Measurements from ENCODE around the gene CDH8.

Gene CDH8

DNA sequence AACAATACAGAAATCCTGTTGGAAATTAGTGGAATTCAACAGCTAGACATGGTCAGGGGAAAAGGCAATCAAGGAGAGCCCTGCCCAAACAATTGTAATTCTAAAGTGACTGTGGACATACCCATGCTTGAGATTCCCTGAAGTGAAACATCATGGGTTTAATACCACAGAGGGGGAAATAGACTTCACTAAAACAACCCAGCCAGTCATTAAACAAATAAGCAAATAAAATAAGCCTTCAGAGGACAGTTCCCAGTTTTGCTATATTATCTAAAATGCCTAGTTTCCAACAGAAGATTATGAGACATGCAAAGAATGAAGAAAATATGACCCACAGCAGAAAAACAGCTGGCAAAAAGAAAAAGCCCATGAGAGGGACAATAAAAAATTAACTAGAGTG is 376.3 kb downstream of the CDH8 start:
- Histone ChIP-seq H3K9me3 (replicated peaks; ENCODE audit: insufficient read depth, low read length) (no peaks in the 10 kb centered on the region), H3K4me3 (ENCODE audit: low read length) (no peak overlapping the region), H3K79me2 (ENCODE audit: low read length) (no peaks in the 10 kb centered on the region), H3K4me2 (ENCODE audit: low read depth, low read length) (no peak overlapping the region), H3K27me3 (replicated peaks; ENCODE audit: insufficient read depth, low read length) (no peaks in the 10 kb centered on the region), H3K36me3 (replicated peaks; ENCODE audit: insufficient read depth, low read length) (no peaks in the 10 kb centered on the region), H3K4me1 (ENCODE audit: low read length) (no peaks in the 10 kb centered on the region), H3K9me2 (replicated peaks; ENCODE audit: insufficient read depth, low read length) (no peaks in the 10 kb centered on the region), H2AFZ (ENCODE audit: low read length) (no peak overlapping the region), H4K20me1 (ENCODE audit: insufficient read depth, low read length) (no peaks in the 10 kb centered on the region), H3K9ac (ENCODE audit: low read length) (no peak overlapping the region), H3F3A (ENCODE audit: insufficient read depth, low read length) (no peaks in the 10 kb centered on the region), H3K27ac (ENCODE audit: low read length) (no peak overlapping the region)
- no peak for DNase-seq
- no peak for TF ChIP-seq EZH2 (optimal IDR thresholded peaks at IDR 0.05; ENCODE audit: low read depth, low read length)
- TF ChIP-seq, protein P1, sequence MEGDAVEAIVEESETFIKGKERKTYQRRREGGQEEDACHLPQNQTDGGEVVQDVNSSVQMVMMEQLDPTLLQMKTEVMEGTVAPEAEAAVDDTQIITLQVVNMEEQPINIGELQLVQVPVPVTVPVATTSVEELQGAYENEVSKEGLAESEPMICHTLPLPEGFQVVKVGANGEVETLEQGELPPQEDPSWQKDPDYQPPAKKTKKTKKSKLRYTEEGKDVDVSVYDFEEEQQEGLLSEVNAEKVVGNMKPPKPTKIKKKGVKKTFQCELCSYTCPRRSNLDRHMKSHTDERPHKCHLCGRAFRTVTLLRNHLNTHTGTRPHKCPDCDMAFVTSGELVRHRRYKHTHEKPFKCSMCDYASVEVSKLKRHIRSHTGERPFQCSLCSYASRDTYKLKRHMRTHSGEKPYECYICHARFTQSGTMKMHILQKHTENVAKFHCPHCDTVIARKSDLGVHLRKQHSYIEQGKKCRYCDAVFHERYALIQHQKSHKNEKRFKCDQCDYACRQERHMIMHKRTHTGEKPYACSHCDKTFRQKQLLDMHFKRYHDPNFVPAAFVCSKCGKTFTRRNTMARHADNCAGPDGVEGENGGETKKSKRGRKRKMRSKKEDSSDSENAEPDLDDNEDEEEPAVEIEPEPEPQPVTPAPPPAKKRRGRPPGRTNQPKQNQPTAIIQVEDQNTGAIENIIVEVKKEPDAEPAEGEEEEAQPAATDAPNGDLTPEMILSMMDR (IDR thresholded peaks at IDR 0.05; ENCODE audit: low read length), result no peak
- no peak for TF ChIP-seq EZH2phosphoT487 (IDR thresholded peaks at IDR 0.05; ENCODE audit: low read length)

DNA sequence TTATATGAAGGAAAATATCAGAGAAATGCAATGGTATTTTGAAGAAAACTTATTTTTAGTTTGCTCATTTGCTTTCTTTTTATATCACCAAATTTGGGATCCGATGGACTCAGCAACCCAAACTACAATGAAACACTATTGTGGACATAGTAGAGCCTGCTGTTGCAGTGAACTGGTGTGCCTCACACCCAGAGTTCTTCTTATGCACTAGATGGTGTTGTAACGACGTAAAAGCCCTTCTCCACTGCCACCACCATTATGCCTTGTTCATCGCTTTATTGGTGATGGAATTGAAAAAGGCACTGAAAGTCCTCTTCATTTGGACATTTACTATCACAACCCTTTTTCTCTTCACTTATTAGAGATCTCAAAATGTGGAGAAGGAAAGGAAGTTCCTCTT is 381.3 kb downstream of the CDH8 start:
- H3F3A ChIP-seq (ENCODE audit: insufficient read depth, low read length), result no peaks in the 10 kb centered on the region
- H3K36me3 ChIP-seq (replicated peaks; ENCODE audit: insufficient read depth, low read length), result no peaks in the 10 kb centered on the region
- no peak overlapping the region for H3K4me2 ChIP-seq (ENCODE audit: low read depth, low read length)
- no peaks in the 10 kb centered on the region for H3K9me2 ChIP-seq (replicated peaks; ENCODE audit: insufficient read depth, low read length)
- H3K79me2 ChIP-seq (ENCODE audit: low read length), result no peaks in the 10 kb centered on the region
- no peaks in the 10 kb centered on the region for H4K20me1 ChIP-seq (ENCODE audit: insufficient read depth, low read length)
- no peaks in the 10 kb centered on the region for H3K4me1 ChIP-seq (ENCODE audit: low read length)
- no peaks in the 10 kb centered on the region for H3K27me3 ChIP-seq (replicated peaks; ENCODE audit: insufficient read depth, low read length)
- no peak overlapping the region for H2AFZ ChIP-seq (ENCODE audit: low read length)
- no peak for TF ChIP-seq EZH2phosphoT487 (IDR thresholded peaks at IDR 0.05; ENCODE audit: low read length)
- TF ChIP-seq, protein P1 (IDR thresholded peaks at IDR 0.05; ENCODE audit: low read length), result no peak
- TF ChIP-seq EZH2 (optimal IDR thresholded peaks at IDR 0.05; ENCODE audit: low read depth, low read length), result no peak
- H3K27ac ChIP-seq (ENCODE audit: low read length), result no peak overlapping the region
- H3K9ac ChIP-seq (ENCODE audit: low read length), result no peak overlapping the region
- no peak for DNase-seq
- no peak overlapping the region for H3K4me3 ChIP-seq (ENCODE audit: low read length)
- no peaks in the 10 kb centered on the region for H3K9me3 ChIP-seq (replicated peaks; ENCODE audit: insufficient read depth, low read length)

DNA sequence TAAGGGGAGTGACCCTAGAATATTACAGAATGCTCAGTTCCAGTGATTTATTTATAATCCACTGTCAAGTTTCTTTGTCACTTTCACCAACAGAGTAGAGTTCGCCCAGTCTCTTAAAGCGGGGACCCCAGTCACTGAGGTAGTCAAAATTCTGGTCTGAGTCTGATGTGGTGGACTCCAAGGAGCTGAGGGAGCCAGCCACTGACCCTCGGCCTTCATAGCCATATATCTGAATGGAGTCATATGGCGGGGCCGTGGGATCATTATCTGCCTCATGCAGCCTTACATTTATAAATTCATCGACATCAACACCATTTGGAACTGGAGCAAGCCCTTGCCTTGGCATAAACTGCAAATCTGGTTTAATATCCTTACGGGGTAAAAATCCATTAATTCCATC is 382.7 kb downstream of the CDH8 start:
- Histone ChIP-seq H2AFZ (ENCODE audit: low read length) (no peak overlapping the region), H3K9me3 (replicated peaks; ENCODE audit: insufficient read depth, low read length) (no peaks in the 10 kb centered on the region), H3K36me3 (replicated peaks; ENCODE audit: insufficient read depth, low read length) (no peaks in the 10 kb centered on the region), H3F3A (ENCODE audit: insufficient read depth, low read length) (no peaks in the 10 kb centered on the region), H3K4me3 (ENCODE audit: low read length) (no peak overlapping the region), H3K4me2 (ENCODE audit: low read depth, low read length) (no peak overlapping the region), H3K4me1 (ENCODE audit: low read length) (no peaks in the 10 kb centered on the region), H3K27me3 (replicated peaks; ENCODE audit: insufficient read depth, low read length) (no peaks in the 10 kb centered on the region), H3K9me2 (replicated peaks; ENCODE audit: insufficient read depth, low read length) (no peaks in the 10 kb centered on the region), H3K27ac (ENCODE audit: low read length) (no peak overlapping the region), H3K9ac (ENCODE audit: low read length) (no peak overlapping the region), H4K20me1 (ENCODE audit: insufficient read depth, low read length) (no peaks in the 10 kb centered on the region), H3K79me2 (ENCODE audit: low read length) (no peaks in the 10 kb centered on the region)
- no peak for DNase-seq
- no peak for TF ChIP-seq EZH2phosphoT487 (IDR thresholded peaks at IDR 0.05; ENCODE audit: low read length)

DNA sequence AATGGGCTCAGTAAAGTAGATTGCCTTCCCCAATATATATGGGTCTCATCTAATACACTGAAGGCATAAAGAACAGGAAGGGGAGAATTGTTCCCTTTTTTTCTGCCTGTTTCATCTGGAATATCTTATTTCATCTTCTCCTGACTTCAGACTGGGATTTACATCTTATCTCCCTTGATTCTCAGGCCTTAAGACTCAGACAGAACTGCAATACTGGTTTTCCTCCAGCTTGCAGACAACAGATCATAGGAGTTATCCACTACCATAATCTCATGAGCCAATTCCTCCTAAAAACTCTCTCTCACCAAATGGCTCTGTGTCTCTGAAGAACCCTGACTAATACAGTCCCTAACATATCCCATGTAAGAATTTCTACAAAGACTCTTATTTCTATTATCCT is 390.7 kb downstream of the CDH8 start:
- Histone ChIP-seq H3K27ac (ENCODE audit: low read length) (no peak overlapping the region), H3K27me3 (replicated peaks; ENCODE audit: insufficient read depth, low read length) (no peaks in the 10 kb centered on the region), H3K36me3 (replicated peaks; ENCODE audit: insufficient read depth, low read length) (no peaks in the 10 kb centered on the region), H3K4me2 (ENCODE audit: low read depth, low read length) (no peak overlapping the region), H3K79me2 (ENCODE audit: low read length) (no peaks in the 10 kb centered on the region), H4K20me1 (ENCODE audit: insufficient read depth, low read length) (no peaks in the 10 kb centered on the region), H3K9ac (ENCODE audit: low read length) (no peak overlapping the region), H3K9me2 (replicated peaks; ENCODE audit: insufficient read depth, low read length) (no peaks in the 10 kb centered on the region), H3K4me3 (ENCODE audit: low read length) (no peak overlapping the region), H3F3A (ENCODE audit: insufficient read depth, low read length) (no peaks in the 10 kb centered on the region), H3K4me1 (ENCODE audit: low read length) (no peaks in the 10 kb centered on the region), H3K9me3 (replicated peaks; ENCODE audit: insufficient read depth, low read length) (no peaks in the 10 kb centered on the region), H2AFZ (ENCODE audit: low read length) (no peak overlapping the region)
- no peak for DNase-seq
- no peak for TF ChIP-seq EZH2phosphoT487 (IDR thresholded peaks at IDR 0.05; ENCODE audit: low read length)
- TF ChIP-seq EZH2 (optimal IDR thresholded peaks at IDR 0.05; ENCODE audit: low read depth, low read length), result no peak
- TF ChIP-seq, protein P1 (IDR thresholded peaks at IDR 0.05; ENCODE audit: low read length), result no peak
